NB4 (cell line): ENCODE measurements around the gene UTY.

Source experiments
- DNase-seq: peaks from one replicate; pipeline ENCODE4 v3.0.0; 2010; ENCODE audit warnings: low read depth
- H3K4me3 ChIP-seq: one replicate; pipeline ENCODE4 v1.5.1; 2011; ENCODE audit warnings: mild to moderate bottlenecking, low read depth, low read length, moderate library complexity
- MAX ChIP-seq: IDR thresholded peaks from 2 replicates; pipeline ENCODE4 v1.6.1; 2011; ENCODE audit warnings: low read depth, low read length
- MYC ChIP-seq: IDR thresholded peaks from 2 replicates; pipeline ENCODE4 v1.6.1; 2011; ENCODE audit warnings: low read depth, low read length
- POLR2A ChIP-seq: IDR thresholded peaks from 2 replicates; pipeline ENCODE4 v1.6.1; 2011; ENCODE audit warnings: mild to moderate bottlenecking; ENCODE audit not compliant: insufficient read length; ENCODE audit errors: extremely low read depth
- TF ChIP-seq, protein P1 (sequence below): IDR thresholded peaks from one replicate; pipeline ENCODE4 v1.5.1; 2012; ENCODE audit warnings: low read depth, low read length

UTY gene

GRCh38 chrY:13361656-13362636 lies 117.9 kb downstream of the UTY start:
- TF ChIP-seq, protein P1, sequence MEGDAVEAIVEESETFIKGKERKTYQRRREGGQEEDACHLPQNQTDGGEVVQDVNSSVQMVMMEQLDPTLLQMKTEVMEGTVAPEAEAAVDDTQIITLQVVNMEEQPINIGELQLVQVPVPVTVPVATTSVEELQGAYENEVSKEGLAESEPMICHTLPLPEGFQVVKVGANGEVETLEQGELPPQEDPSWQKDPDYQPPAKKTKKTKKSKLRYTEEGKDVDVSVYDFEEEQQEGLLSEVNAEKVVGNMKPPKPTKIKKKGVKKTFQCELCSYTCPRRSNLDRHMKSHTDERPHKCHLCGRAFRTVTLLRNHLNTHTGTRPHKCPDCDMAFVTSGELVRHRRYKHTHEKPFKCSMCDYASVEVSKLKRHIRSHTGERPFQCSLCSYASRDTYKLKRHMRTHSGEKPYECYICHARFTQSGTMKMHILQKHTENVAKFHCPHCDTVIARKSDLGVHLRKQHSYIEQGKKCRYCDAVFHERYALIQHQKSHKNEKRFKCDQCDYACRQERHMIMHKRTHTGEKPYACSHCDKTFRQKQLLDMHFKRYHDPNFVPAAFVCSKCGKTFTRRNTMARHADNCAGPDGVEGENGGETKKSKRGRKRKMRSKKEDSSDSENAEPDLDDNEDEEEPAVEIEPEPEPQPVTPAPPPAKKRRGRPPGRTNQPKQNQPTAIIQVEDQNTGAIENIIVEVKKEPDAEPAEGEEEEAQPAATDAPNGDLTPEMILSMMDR: no peak
- no peak overlapping the region for H3K4me3 ChIP-seq
- DNase-seq: no peak

DNA sequence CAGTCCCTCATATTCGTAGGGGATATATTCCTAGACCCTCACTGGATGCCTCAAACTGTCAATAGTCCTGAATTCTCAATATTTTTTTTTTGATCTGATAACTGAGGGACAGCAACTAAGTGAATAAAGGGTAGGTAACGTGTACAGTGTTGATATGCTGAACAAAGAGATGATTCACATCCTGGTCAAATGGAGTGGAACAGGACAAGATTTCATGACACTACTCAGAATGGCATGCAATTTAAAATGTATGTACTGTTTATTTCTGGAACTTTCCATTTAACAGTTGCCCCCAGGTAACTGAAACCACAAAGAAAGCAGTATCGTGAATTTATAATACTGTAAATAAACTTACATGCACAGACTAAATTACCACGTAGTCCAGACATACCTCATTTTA lies 128.4 kb downstream of the UTY start:
- no peak overlapping the region for H3K4me3 ChIP-seq
- DNase-seq: no peak
- no peak for TF ChIP-seq MAX
- TF ChIP-seq, protein P1: no peak
- TF ChIP-seq POLR2A: no peak

- no peak for DNase-seq
- TF ChIP-seq MAX (no peak), POLR2A (no peak), MYC (no peak)
- TF ChIP-seq, protein P1: no peak
- H3K4me3 ChIP-seq: no peak overlapping the region
Observed at GRCh38 chrY:13347106-13347505, 132.7 kb downstream of the UTY start.

DNA sequence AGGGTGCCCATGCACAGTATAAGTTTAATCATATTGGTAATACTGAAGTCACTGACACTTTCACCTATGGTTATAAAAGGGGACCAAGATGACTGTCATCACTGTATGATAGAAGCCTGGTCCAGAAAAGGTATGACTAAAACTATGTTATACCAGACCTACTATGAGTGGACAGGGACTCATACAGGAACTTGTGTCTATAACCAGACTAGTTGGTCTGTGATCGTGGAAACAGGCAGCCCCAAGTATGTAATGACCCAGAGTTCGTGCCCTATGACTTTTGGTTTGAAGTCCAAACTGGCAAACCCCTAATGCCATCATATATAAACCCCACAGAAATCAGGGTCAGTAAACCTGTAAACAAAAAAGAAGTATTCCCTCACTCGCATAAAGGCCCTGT lies 134.3 kb downstream of the UTY start:
- DNase-seq: no peak
- H3K4me3 ChIP-seq: no peak overlapping the region
- TF ChIP-seq MAX (no peak), MYC (no peak), POLR2A (no peak)
- TF ChIP-seq, protein P1: no peak

DNA sequence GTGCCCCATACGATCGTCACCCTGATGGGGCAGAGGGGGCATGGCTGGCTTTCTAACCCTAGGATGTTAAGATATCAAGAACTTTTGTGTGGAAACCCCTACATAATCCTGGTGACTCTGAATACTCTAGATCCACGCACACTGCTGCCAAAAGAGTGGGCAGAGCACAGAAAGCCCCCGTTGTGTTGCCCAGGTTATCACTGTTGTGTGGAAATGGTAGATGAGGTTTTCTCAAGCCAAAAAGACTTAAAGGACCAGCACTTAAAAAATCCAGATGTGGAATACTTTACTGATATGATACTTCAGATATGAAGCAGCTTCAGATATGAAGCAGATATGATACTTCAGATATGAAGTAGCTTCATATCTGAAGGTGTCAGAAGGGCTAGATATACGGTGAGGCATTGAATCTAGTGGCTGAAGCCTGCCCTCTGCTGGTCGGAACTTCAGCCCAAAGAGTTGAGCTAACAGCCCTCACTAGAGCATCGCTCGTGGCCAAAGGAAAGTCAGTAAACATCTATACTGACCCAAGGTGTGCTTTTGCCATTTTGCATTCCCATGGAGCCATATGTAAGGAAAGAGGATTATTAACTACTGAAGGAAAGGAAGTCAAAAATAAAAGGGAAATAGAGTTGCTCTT lies 136.4 kb downstream of the UTY start:
- DNase-seq: no peak
- no peak for TF ChIP-seq MYC
- TF ChIP-seq, protein P1: no peak
- no peak overlapping the region for H3K4me3 ChIP-seq

- TF ChIP-seq MYC (no peak), MAX (no peak), POLR2A (no peak)
- TF ChIP-seq, protein P1: no peak
- no peak overlapping the region for H3K4me3 ChIP-seq
- DNase-seq: no peak
Observed at GRCh38 chrY:13339939-13340338, 139.9 kb downstream of the UTY start.
